ENCODE results near the gene TLNRD1.
A peak's percentile ranks its signal among the peaks of the same experiment; 100 is the strongest.

The TLNRD1 gene

GRCh38 chr15:80977627-80978036, 23.1 kb upstream of the TLNRD1 start:
- peak in 31 of 51 donors; percentile 7 to 79 (median 40) for DNase-seq

- DNase-seq, result no peak
These were observed 21.9 kb upstream of the TLNRD1 start for GRCh38 chr15:80978685-80979329.

DNA sequence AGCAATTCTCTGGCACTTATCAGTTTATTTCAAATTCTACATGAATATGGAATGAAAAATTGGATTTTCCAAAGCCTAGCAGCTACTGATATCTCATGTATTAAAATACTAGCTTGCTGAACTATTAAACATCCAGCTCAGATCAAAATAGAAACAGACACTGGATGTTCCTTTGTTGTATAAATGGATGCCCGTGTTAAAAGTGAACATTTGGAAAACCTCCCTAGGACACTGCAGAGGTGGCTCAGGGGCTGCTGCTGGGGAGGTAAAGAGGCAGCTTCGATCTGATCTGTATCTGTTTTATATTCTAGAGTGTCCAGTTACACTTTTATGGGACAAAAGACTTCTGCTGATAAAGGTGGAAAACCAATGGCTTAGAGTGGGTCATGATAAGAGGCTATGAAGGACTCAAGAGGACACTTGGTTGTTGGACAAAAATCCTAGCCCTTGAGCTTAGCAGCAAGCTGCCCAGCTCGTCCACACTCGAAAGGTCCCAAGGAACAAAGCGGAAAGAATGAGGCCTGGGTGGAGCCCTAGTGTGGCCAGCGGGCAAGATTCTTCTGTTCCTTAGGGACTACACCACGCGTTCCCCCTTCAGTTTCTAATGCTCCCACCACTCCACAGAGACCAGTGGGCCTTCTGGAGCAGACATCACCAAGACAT, 21.1 kb upstream of the TLNRD1 start:
- no peak for DNase-seq

- DNase-seq, result no peak
These were observed 18.5 kb upstream of the TLNRD1 start for GRCh38 chr15:80982205-80982604.

DNA sequence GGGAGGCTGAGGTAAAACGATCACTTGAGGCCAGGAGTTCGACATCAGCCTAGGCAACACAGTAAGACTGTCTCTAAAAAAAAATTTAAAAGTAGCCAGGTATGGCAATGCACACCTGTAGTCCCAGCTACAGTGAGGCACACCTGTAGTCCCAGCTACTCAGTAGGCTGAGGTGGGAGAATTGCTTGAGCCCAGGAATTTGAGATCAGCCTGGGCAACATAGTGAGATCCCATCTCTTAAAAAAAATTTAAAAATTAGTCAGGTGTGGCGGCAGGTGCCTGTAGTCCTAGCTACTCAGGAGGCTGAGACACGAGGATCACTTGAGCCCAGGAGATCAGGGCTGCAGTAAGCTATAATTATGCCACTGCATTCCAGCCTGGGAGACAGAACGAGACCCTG, 17.9 kb upstream of the TLNRD1 start:
- DNase-seq, result no peak

DNA sequence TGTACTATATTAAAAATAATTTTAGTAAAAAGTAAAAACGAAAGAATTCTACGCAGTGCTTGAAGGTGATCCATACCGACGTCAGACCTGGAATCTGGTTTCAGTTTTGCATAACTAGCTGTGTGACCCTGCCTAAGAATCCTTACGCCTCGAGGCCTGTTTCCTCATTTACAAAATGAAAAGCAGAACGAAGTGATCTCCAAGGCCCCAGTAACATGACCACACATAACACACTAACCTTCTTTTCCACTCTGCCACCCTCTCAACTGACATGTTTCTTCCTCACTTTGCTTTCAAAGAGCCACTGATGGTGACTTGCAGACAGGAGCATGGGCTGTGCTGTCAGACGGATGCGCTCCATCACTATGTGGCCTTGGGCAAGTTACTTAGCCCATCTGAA, 15.9 kb upstream of the TLNRD1 start:
- peak in 1 of 51 donors; percentile 12 for DNase-seq

DNA sequence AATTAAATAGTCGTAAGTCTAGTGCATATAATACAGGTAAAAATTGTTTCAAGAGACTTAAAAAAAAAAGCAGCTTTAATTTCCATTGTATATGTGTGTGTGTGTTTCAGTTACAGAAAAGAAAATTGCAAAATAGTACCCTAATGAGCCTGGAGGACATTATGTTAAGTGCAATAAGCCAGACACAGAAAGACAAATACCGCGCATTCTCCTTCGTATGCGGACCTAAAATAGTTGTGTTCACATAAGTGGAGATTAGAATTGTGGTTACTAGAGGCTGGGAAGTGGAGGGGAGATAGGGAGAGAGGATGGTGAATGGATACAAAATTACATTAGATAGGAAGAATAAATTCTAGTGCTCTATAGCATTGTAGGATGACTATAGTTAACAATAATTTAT, 14.7 kb upstream of the TLNRD1 start:
- DNase-seq, result no peak

DNA sequence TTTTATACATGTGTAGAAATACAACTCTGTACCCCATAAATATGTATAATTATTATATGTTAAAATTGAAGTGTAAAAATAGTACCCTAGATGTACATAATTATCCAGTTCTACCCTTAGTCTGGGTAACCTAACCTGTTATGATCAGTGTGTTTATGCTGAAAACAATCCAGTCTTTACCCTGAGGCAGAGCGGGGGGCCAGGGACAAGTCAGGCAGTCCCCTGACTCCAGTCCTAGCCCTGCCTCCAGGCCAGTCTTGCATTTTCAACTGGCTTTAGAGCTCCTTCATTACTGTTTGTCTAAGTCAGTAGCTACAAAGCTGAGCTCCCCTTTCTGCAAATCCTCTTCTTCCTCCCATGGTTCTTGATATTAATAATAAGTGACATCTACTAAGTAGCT, 14.2 kb upstream of the TLNRD1 start:
- no peak for DNase-seq

DNA sequence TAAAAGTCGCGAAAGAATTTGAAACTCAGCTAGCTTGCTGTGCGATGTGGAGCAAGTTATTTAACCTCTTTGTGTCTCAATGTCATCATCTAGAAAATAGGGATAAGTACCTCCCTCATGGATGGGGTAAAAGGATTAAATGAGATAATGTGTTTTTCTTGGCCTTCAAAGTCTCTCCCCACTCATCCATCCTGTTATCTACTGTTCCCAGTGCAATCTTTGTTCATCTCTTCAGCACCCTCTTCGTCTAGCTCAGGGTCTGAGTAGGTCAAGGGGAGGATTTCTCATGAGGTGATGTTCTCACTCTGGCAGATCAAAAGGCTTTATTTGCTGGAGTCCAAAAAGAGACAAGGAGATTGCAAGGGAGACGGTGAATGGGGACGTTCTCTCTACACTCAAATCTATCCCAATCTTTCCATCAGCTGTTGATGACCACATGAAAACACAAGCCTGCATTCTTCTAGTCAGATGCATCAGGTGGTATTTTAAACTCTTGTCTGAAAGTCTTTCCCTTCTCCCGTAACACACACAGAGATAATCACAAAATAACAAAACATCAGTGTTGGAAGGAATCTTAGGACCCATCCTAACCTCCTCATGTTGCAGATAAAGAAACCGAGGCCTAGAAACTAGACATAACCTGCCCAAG, 12.5 kb upstream of the TLNRD1 start:
- DNase-seq, result no peak

- DNase-seq, result no peak
These were observed 11.6 kb upstream of the TLNRD1 start for GRCh38 chr15:80989081-80989517.

DNA sequence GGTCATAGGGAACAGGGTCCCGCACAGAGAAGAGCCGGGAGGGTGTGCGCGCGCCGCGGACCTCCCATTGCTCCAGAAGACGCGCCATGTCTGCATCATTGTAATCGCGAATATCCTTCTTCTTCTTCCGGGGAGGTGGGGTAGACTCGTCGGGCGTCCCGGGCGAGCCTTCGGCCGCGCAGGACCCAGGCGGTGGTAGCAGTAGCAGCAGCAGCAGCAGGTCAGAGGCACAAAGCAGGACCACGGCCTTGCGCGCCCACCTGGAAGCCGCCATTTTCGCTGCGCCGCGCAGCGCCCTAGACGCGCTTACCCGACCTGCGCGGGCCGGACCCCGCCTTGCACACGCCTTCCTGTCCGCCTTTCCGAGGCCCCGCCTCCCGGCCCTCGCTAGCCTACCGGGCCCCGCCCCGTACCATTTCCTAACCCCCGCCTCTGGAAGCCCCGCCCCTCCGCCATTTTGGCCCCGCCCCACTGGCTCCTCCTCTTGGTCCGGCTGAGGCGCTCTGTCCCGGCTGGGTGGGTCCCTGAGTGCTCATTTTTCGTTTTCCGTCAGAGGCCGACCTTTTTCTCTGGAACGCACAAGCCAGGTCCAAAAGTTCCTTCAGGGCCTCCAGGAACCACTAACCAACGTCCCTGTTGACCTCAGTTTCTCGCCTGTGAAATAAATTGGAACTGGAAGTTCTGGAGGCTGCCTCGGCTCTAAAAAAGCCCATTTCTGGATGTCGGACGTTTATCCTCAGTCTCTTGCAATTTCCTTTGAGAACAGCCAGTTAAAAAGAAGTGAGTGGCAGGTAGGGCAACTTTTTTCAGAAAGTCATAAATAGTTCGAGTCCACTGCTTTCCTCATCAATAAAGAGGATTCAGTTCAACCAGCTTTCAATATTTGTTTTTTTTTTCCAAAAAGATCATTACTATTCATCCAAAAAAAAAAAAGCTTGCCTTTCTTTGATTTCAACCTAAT, 10.9 kb upstream of the TLNRD1 start, which contains the start of gene MESD:
TSS of gene MESD (minus strand) at position 302 of the 961 bp plus-strand sequence. CDS start at position 274, 28 bp downstream.
- peak; percentile 71 to 99 (median 94) for DNase-seq

DNA sequence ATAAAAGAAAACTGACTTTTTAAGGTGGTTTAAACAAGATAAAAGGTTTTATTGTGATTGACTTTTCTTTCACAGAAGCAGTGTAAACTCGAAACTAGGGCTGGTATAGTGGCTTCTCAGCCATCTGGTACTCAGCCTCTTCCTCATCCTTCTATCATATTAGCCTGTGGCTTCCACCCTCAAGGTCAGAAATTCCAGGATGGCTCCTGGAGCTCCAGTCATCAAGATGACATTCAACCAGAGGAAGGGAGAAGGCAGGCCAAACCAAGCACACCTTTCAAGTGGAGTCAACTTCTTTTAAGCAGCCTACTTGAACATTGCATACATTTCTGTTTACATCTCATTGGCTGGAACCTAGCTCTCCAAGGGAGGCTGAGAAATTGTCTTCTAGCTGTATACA, 9.8 kb upstream of the TLNRD1 start:
- no peak for DNase-seq

DNA sequence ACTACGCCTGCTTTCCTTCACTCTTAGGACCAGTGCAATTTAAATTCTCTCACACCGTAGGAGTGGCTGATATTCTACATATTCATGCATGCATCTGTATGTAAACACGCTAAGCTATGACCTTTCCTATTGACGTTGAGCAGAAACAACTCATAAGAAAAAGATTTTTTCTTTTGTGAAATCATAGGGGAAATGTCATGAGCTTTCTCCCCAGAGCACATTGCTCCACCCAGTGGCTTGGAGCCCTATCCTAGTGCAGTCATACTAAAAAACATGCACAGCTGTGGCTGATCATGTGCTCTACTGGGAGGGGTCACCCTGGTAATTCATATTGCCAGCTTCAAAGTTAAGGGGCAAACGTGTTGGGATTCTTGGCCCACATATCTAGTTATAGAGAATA, 9.3 kb upstream of the TLNRD1 start:
- DNase-seq, result peak in 20 of 51 donors; percentile 13 to 67 (median 48)

GRCh38 chr15:80992006-80992405, 8.7 kb upstream of the TLNRD1 start:
- peak in 1 of 51 donors; percentile 11 for DNase-seq

DNA sequence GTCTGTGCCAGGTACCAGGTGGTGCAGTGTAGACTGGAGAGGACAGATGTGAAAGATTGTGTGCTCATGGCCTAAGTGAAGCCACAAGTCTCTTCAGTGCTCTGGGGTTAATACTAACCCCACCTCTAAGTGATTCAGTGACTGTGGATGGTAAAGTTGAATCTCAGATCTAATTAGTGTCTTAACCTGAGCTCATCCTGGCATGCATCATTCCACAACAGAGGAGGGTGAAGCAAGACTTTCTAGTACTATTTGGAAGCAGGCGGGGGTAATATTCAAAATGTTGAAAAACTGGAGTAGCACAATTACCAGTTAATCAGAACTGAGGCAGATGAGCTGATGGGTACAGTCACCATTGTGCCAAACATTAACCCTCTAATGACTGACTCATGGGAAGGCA, 8.3 kb upstream of the TLNRD1 start:
- DNase-seq, result no peak

- no peak for DNase-seq
These were observed 4.5 kb upstream of the TLNRD1 start for GRCh38 chr15:80996247-80996646.

DNA sequence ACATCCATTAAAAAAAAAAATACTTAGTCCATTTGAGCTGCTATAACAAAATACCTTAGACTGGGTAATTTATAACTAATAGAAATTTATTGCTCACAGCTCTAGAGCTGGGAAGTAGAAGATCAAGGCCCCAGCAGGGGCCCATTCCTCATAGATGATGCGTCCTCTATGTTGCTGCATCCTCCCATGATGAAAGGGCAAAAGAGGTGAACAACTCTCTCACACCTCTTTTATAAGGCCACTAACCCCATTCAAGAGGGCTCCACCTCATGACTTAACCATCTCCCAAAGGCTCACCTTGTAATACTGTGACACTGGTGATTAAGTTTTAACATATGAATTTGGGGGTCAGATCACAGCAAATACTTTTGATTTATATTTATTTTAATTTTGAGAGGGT, 3.0 kb upstream of the TLNRD1 start:
- DNase-seq, result no peak

GRCh38 chr15:80998251-80998650, 2.5 kb upstream of the TLNRD1 start:
- DNase-seq, result no peak

GRCh38 chr15:80999623-81000036, 1.1 kb upstream of the TLNRD1 start:
- no peak for DNase-seq

- peak in 6 of 51 donors; percentile 32 to 66 (median 49) for DNase-seq
These were observed 539 bp upstream of the TLNRD1 start for GRCh38 chr15:81000144-81000623.

All from hypothalamus (tissue), 51 donors.